DMS114 treated with DMSO at 0.1 percent for 48 hours (cell line): ENCODE data around the gene TMEM41A.

ENCODE experiments used
- DNase-seq: peaks from one replicate; lab custom pipeline; 2025; ENCODE audit not compliant: unreplicated experiment; lab: John Stamatoyannopoulos, UW

The TMEM41A gene

GRCh38 chr3:185498503-185499396 lies at the start of gene TMEM41A:
Gene TMEM41A, minus strand, starts transcription at chr3:185499035. Its CDS starts 74 bp downstream, at chr3:185498961.
- DNase-seq, result peak; percentile 77

GRCh38 chr3:185540695-185541094 lies 41.9 kb upstream of the TMEM41A start:
- no peak for DNase-seq

GRCh38 chr3:185539934-185540333 lies 41.1 kb upstream of the TMEM41A start:
- no peak for DNase-seq

GRCh38 chr3:185537369-185537970 lies 38.6 kb upstream of the TMEM41A start:
- no peak for DNase-seq

- DNase-seq, result no peak
Measured at GRCh38 chr3:185534511-185534910, 35.7 kb upstream of the TMEM41A start.

GRCh38 chr3:185532901-185533300 lies 34.1 kb upstream of the TMEM41A start:
- no peak for DNase-seq

- DNase-seq, result no peak
Measured at GRCh38 chr3:185530856-185531255, 32.0 kb upstream of the TMEM41A start.

- no peak for DNase-seq
Measured at GRCh38 chr3:185528532-185528931, 29.7 kb upstream of the TMEM41A start.

GRCh38 chr3:185527364-185527763 lies 28.5 kb upstream of the TMEM41A start:
- DNase-seq, result no peak

- no peak for DNase-seq
Measured at GRCh38 chr3:185526349-185526951, 27.6 kb upstream of the TMEM41A start.

- DNase-seq, result no peak
Measured at GRCh38 chr3:185521349-185522138, 22.7 kb upstream of the TMEM41A start.

- DNase-seq, result no peak
Measured at GRCh38 chr3:185519021-185519420, 20.2 kb upstream of the TMEM41A start.

- no peak for DNase-seq
Measured at GRCh38 chr3:185517387-185518130, 18.7 kb upstream of the TMEM41A start.

GRCh38 chr3:185511711-185512110 lies 12.9 kb upstream of the TMEM41A start:
- DNase-seq, result no peak

GRCh38 chr3:185508335-185508991 lies 9.6 kb upstream of the TMEM41A start:
- DNase-seq, result no peak

- DNase-seq, result no peak
Measured at GRCh38 chr3:185507883-185508282, 9.0 kb upstream of the TMEM41A start.

GRCh38 chr3:185504636-185505035 lies 5.8 kb upstream of the TMEM41A start:
- no peak for DNase-seq

GRCh38 chr3:185503521-185503920 lies 4.7 kb upstream of the TMEM41A start:
- DNase-seq, result no peak

- no peak for DNase-seq
Measured at GRCh38 chr3:185502987-185503386, 4.2 kb upstream of the TMEM41A start.

GRCh38 chr3:185490241-185490640 lies 8.6 kb downstream of the TMEM41A start:
- no peak for DNase-seq
